ENCODE measurements around the gene REV1.
A peak's percentile ranks its signal among the peaks of the same experiment; 100 is the strongest.

REV1 gene

DNA sequence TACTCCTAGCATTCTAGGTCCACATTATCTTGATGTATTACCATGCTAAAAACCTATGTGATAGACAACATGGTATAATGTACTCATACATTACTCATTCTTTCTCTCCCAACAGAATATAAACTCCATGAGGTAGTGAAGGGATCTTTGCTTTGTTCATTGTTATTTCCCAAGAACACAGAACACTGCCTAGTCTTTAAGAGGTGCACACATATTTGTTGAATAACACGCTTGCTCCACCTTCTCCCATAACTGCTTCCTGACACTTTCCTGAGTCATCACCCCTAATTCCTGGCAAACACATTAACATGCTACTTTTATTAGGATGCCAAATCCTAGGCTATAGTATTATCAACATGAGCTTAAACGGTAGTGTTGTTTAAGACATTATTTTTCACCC lies 41.3 kb downstream of the REV1 start:
- DNase-seq (ENCODE audit: low read depth in 2 of 2), result peak; percentile 46 to 53

GRCh38 chr2:99445065-99445464 lies 44.8 kb downstream of the REV1 start:
- DNase-seq (ENCODE audit: low read depth in 2 of 2), result no peak

GRCh38 chr2:99444222-99444621 lies 45.6 kb downstream of the REV1 start:
- no peak for DNase-seq (ENCODE audit: low read depth in 2 of 2)

DNA sequence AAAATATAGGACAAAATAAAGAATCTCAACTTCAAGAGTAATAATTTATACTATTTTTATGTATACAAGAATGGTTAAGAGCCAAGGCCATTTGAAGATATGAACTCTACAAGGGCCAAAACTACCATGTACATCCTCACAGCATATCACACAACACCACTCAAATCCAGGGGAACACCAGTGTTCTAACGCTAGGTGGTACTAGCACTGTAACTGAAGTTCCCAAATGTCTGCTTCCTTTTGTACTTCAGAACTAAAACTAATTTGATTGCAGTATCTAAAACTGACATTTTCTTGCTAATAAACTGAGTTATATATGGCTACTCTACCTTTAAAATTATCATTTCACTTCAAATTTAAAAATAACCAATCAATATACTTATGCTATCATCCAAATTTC lies 47.0 kb downstream of the REV1 start:
- no peak for DNase-seq (ENCODE audit: low read depth in 2 of 2)

DNA sequence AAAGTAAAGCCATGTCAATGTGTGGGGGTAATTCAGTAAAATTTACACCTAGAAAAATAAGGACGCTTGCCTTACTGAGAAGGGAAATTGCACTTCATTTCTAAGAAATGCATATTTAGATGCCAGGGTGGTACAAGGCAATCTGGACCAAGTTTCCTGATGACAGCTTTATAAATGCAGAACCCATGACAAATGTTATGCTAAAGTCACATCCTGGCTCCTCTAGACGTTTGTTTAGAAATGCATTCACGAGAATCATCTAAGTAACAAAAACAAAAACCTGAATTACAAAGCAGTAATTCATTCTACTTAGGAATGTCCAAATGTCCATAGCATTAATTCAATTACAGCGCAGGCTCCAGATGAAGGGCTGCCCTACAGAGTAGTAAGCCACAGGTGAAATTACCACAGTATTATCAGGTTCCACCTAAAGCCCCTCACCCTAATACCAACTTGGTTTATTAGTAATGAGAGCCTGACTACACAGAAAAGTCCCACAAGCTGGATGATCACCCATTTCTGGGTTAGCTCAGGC lies 49.8 kb downstream of the REV1 start:
- DNase-seq (ENCODE audit: low read depth in 2 of 2), result no peak

DNA sequence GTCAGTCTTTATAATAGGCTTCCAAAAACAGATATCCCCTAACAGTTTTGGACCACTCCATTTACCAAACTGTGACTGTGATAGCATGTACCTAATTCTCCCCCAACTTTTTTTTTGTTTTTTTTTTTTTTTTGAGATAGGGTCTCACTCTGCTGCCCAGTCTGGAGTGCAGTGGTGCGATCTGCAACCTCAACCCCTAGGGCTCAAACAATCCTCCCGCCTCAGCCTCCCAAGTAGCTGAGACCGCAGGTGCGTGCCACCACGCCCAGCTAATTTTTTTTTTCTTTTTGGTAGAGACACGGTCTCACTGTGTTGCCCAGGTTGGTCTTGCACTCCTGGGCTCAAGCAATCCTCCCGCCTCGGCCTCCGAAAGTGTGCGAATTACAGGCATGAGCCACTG lies 52.9 kb downstream of the REV1 start:
- no peak for DNase-seq (ENCODE audit: low read depth in 2 of 2)

- no peak for DNase-seq (ENCODE audit: low read depth in 2 of 2)
These were observed 56.5 kb downstream of the REV1 start for GRCh38 chr2:99433340-99433739.

GRCh38 chr2:99431587-99432275 lies 58.1 kb downstream of the REV1 start:
- peak in 1 of 2 experiments; percentile 6 for DNase-seq (ENCODE audit: low read depth in 2 of 2)

DNA sequence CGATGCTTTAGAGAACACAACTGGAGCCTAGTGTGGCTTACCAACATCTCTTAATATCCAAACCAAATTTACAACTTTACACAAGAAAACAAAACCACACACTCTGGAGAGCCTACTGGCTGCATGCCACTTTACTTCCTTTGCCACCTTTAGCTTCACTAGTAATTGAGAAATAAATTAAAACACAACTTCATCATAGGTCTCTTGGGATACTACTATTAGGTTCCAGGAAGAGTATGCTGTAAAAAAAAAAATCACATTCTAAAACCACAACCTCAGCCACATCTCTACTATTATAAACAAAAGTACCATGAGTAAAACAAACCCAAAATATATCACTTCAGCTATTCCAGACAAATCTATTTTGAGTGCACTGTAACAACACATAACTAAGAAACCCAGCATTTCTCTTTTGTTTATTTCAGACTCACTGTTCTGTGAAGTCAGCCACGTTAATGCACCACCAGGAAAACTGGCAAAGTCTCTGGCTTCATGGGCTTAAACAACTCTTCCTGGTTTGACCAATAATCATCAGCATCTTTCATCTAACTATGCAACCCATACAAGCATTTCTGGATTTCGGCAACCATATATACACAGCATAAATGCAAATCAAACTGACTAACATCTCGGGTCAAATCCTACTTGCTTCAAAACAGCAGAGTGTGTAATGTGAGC lies 59.1 kb downstream of the REV1 start:
- peak; percentile 71 to 74 for DNase-seq (ENCODE audit: low read depth in 2 of 2)

DNA sequence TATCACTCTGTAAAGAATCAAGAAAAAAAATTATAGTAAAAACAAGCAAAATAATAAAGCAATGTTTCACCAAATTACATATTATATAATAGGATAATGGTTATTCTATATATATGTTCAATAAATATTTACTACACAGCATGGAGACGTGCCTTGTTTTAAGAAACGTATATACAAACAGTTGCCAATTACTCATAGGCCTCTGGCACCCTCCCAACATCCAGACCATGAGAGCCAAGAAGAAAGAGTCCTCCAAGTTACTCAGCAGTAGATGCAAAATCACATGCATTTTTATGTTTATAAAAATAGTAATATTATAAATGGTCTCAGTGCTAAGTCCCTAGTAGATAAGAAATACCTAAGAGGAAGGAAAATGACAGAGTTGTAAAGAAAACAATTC lies 64.8 kb downstream of the REV1 start:
- DNase-seq (ENCODE audit: low read depth in 2 of 2), result peak in 1 of 2 experiments; percentile 23

- DNase-seq (ENCODE audit: low read depth in 2 of 2), result no peak
These were observed 65.4 kb downstream of the REV1 start for GRCh38 chr2:99424371-99424770.

- DNase-seq (ENCODE audit: low read depth in 2 of 2), result no peak
These were observed 67.2 kb downstream of the REV1 start for GRCh38 chr2:99422599-99422998.

GRCh38 chr2:99421469-99421868 lies 68.3 kb downstream of the REV1 start:
- DNase-seq (ENCODE audit: low read depth in 2 of 2), result peak in 1 of 2 experiments; percentile 22

- DNase-seq (ENCODE audit: low read depth in 2 of 2), result no peak
These were observed 69.0 kb downstream of the REV1 start for GRCh38 chr2:99420751-99421299.

GRCh38 chr2:99420031-99420430 lies 69.8 kb downstream of the REV1 start:
- DNase-seq (ENCODE audit: low read depth in 2 of 2), result no peak

- no peak for DNase-seq (ENCODE audit: low read depth in 2 of 2)
These were observed 72.4 kb downstream of the REV1 start for GRCh38 chr2:99417396-99417795.

- DNase-seq (ENCODE audit: low read depth in 2 of 2), result no peak
These were observed 75.3 kb downstream of the REV1 start for GRCh38 chr2:99414566-99414965.

DNA sequence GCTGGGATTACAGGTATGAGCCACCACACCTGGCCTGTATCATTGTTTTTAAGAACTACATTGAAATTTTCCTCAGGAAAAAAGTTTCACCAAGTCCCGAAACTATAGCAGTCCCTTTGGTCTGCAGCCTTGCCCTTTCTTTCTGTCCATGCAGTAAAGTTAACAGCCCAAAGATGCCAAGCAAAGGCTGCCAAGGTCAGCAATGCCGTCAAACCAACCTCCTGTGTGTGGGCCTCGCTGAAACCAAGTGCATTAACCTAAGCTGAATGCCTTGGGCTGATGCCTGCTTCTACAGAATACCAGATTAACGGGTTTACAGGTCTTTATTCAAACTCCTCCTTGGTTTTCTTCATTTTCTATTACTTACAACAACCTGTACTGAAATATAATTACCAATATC lies 79.5 kb downstream of the REV1 start:
- no peak for DNase-seq (ENCODE audit: low read depth in 2 of 2)

GRCh38 chr2:99406137-99406536 lies 83.7 kb downstream of the REV1 start:
- DNase-seq (ENCODE audit: low read depth in 2 of 2), result no peak

DNA sequence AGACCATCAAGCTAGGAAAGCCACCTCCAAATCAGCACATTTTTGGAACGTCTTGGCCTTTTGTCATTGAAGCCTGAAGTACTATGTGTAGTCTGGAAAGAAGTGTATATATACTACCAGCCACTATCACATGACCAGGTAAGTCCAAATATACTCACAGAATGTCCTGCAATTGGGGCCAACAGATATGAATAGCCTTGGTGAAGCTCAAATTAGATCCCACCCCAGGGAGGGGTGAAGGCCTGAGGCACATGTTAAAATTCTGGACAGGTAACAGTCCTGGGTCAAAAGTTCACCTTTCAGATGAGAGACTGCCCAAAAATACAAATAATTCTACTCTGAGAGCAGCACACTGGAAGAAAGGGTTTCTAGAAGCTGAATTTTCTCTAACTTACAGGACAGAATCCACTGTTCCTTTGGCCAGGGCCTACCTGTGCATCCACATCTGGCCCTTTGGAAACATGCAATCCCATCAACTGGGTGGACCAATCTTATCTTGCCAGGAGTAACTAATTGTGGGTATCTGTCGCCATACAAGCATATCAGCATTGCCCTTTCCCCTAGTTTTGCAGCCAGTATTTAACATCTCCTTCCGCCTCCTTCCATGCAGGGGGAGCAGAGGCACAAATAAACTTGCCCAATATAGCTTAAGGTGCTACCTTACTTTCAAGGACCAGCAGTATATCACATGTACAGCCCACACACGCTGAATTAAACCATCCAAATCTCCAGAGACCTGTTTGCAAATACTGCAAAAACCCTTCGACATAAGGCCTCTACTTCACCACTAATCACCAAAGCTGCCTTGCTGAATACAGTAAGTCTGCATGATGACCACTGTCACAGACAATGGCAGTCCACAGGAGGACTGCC lies 84.8 kb downstream of the REV1 start:
- DNase-seq (ENCODE audit: low read depth in 2 of 2), result no peak

DNA sequence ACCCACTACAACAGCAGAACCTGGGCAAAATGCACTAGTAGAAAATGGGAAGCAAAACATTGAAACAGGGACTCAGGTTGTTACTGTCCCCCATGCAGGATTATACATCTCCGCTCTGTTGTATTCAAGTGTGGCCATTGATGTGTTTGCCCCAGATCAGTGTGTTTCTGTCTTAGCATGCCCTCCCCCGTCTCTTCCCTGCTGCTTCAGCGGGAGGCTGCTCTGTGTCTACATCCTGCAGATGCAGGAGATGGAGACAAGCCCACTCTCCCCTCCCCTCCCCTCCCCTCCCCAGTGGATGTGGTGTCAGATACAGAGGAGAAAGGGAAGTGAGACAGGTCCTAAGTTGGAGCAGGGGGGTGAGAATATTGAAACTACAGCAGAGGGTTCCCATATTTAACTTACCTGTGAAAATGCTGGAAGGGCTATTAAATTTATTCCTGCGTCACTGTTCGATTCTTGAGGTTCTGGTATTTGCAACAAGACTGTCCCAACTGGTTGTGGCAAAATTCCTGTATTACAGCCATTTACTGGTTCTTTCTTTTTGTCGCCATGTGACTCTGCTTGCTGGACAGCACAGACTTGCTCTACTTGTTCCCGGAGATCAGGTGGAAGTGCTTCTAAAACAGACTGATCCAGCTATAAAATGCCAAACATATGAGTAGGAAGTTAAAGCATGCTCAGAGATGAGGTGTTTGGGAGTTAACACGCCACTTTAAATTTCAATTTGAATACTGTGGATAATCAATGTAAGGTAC lies 85.6 kb downstream of the REV1 start:
- DNase-seq (ENCODE audit: low read depth in 2 of 2), result no peak

Data from fibroblast of skin of left quadriceps (primary cell).